GM21529 (cell line): Measurements from ENCODE around the gene RAB10.

ENCODE experiments used
- ATAC-seq: cut with Tn5 transposase; IDR thresholded peaks from one replicate; pipeline ENCODE4 v1.9.1; 2021; ENCODE audit not compliant: unreplicated experiment

RAB10 gene

GRCh38 chr2:26175466-26176278, 141.8 kb downstream of the RAB10 start:
- ATAC-seq, result no peak

GRCh38 chr2:26176279-26176615, 142.4 kb downstream of the RAB10 start:
- ATAC-seq, result no peak

- no peak for ATAC-seq
Measured at GRCh38 chr2:26177122-26177521, 143.2 kb downstream of the RAB10 start.

GRCh38 chr2:26178246-26178645, 144.4 kb downstream of the RAB10 start:
- ATAC-seq, result no peak

GRCh38 chr2:26178746-26179436, 145.0 kb downstream of the RAB10 start:
- no peak for ATAC-seq

- ATAC-seq, result no peak
Measured at GRCh38 chr2:26179446-26179913, 145.6 kb downstream of the RAB10 start.

- no peak for ATAC-seq
Measured at GRCh38 chr2:26182441-26182840, 148.6 kb downstream of the RAB10 start.

- no peak for ATAC-seq
Measured at GRCh38 chr2:26182887-26183630, 149.2 kb downstream of the RAB10 start.

GRCh38 chr2:26184121-26184520, 150.2 kb downstream of the RAB10 start:
- ATAC-seq, result no peak

GRCh38 chr2:26184555-26185303, 150.8 kb downstream of the RAB10 start:
- ATAC-seq, result no peak

GRCh38 chr2:26185304-26185928, 151.5 kb downstream of the RAB10 start:
- no peak for ATAC-seq

GRCh38 chr2:26185954-26186770, 152.3 kb downstream of the RAB10 start:
- no peak for ATAC-seq
